GM12878 (cell line): Measurements from ENCODE around the gene PPP1R36. TPM values are rescaled to one million over a fixed set of nuclear protein-coding genes. Genes with fewer than 3 reads are reported as not detected.

Experiments used
- ATAC-seq: fragments of 200-7000 bp; cut with Tn5 transposase; 3 replicates; pipeline ENCODE4 v1.9.1; 2020; ENCODE audit warnings: mild to moderate bottlenecking, moderate library complexity
- BruUV-seq: library from RNA; stranded (reverse); fragments of 400-500 nt; replicated peaks from 2 replicates; lab custom pipeline; 2021; lab: Mats Ljungman, UMichigan
- CTCF ChIA-PET: fragments of 300-600 bp; sonication (Branson Sonifier 250); formaldehyde crosslinking; extraction: SDS; loops from one replicate; lab custom pipeline; 2021; ENCODE audit warnings: inconsistent platforms; lab: Yijun Ruan, JAX
- POLR2A ChIA-PET: fragments of 350-600 bp; formaldehyde crosslinking; extraction: SDS; loops from one replicate; lab custom pipeline; 2021; ENCODE audit warnings: inconsistent platforms; lab: Charles Lee
- RAD21 ChIA-PET: fragments of 300-600 bp; sonication (Branson Sonifier 250); formaldehyde crosslinking; loops from one replicate; lab custom pipeline; 2023; ENCODE audit warnings: antibody characterized with exemption; ENCODE audit not compliant: unreplicated experiment; lab: Charles Lee
- SMC1A ChIA-PET: fragments of 300-600 bp; sonication (Branson Sonifier 250); formaldehyde crosslinking; loops from one replicate; lab custom pipeline; 2023; ENCODE audit not compliant: unreplicated experiment, uncharacterized antibody; lab: Charles Lee
- DNase-seq: peaks from one replicate; pipeline ENCODE4 v3.0.0-alpha.2; 2011; ENCODE audit warnings: low read depth, low spot score
- FAIRE-seq: peaks from 3 replicates; lab custom pipeline; 2011; peaks lifted over from hg19 to GRCh38; lab: Jason Lieb, UNC
- H2AFZ ChIP-seq: 2 replicates; pipeline ENCODE4 v1.6.0; 2011; ENCODE audit warnings: low read depth, low read length, control low read depth; ENCODE audit not compliant: control insufficient read depth
- H3K27ac ChIP-seq: 2 replicates; pipeline ENCODE4 v1.5.1; 2011; ENCODE audit warnings: control low read depth; ENCODE audit not compliant: control insufficient read depth, insufficient read depth
- H3K27me3 ChIP-seq, 2 experiments: replicated peaks in 1 of 2; 2 replicates each; pipeline versions ENCODE4 v1.6.0 to v1.6.1; 2011; ENCODE audit warnings: low read length in 1 of 2; ENCODE audit not compliant: control insufficient read depth in 2 of 2, insufficient read depth in 2 of 2
- H3K36me3 ChIP-seq, 2 experiments: 2 replicates each; pipeline ENCODE4 v1.5.1; 2011; ENCODE audit warnings: low read length in 1 of 2; ENCODE audit not compliant: control insufficient read depth in 2 of 2, insufficient read depth in 2 of 2
- H3K4me1 ChIP-seq: 2 replicates; pipeline ENCODE4 v1.6.1; 2011; ENCODE audit warnings: mild to moderate bottlenecking, low read length, moderate library complexity, mixed read lengths; ENCODE audit not compliant: control insufficient read depth, insufficient read depth
- H3K4me2 ChIP-seq: 2 replicates; pipeline ENCODE4 v1.6.0; 2011; ENCODE audit warnings: control low read depth; ENCODE audit not compliant: control insufficient read depth, insufficient read depth
- H3K4me3 ChIP-seq: fragments of 200-600 bp; sonication (generic); 2 replicates; pipeline ENCODE4 v1.5.1; 2016
- H3K79me2 ChIP-seq: 2 replicates; pipeline ENCODE4 v1.6.0; 2011; ENCODE audit warnings: low read length; ENCODE audit not compliant: control insufficient read depth, insufficient read depth
- H3K9ac ChIP-seq: 2 replicates; pipeline ENCODE4 v1.8.0; 2011; ENCODE audit warnings: low read length, control low read depth, mixed read lengths; ENCODE audit not compliant: control insufficient read depth, insufficient read depth
- H3K9me3 ChIP-seq: replicated peaks from 3 replicates; pipeline ENCODE4 v1.5.1; 2011; ENCODE audit warnings: mild to moderate bottlenecking, low read length; ENCODE audit not compliant: control insufficient read depth, insufficient read depth
- H4K20me1 ChIP-seq: 2 replicates; pipeline ENCODE4 v1.6.0; 2011; ENCODE audit not compliant: control insufficient read depth, insufficient read depth
- CBX3 ChIP-seq: fragments of 200-600 bp; sonication (generic); IDR thresholded peaks from 2 replicates; pipeline ENCODE4 v1.6.1; 2016; ENCODE audit warnings: low read depth, borderline replicate concordance
- CEBPZ ChIP-seq: fragments of 150-350 bp; IDR thresholded peaks from 2 replicates; pipeline ENCODE4 v1.6.1; 2016; ENCODE audit warnings: low read depth, low read length
- E4F1 ChIP-seq: fragments of 450-650 bp; IDR thresholded peaks from 2 replicates; pipeline ENCODE4 v1.6.1; 2018; ENCODE audit warnings: borderline replicate concordance, mild to moderate bottlenecking; ENCODE audit not compliant: partially characterized antibody
- EZH2 ChIP-seq: IDR thresholded peaks from 2 replicates; pipeline ENCODE4 v1.6.1; 2012; ENCODE audit warnings: low read depth, mild to moderate bottlenecking, control low read depth, inconsistent platforms, low read length, borderline replicate concordance; ENCODE audit not compliant: control insufficient read depth
- MTA3 ChIP-seq: IDR thresholded peaks from 2 replicates; pipeline ENCODE4 v1.6.1; 2012; ENCODE audit warnings: low read length, inconsistent platforms, borderline replicate concordance
- NFYA ChIP-seq: IDR thresholded peaks from 2 replicates; pipeline ENCODE4 v1.6.1; 2011; ENCODE audit warnings: low read depth, mild to moderate bottlenecking, low read length, improper control_type of control experiment, borderline replicate concordance
- RAD21 ChIP-seq: IDR thresholded peaks from 2 replicates; pipeline ENCODE4 v1.6.1; 2011; ENCODE audit warnings: mild to moderate bottlenecking, low read depth, low read length, moderate library complexity; ENCODE audit not compliant: insufficient read depth
- RELA ChIP-seq: fragments of 450-650 bp; IDR thresholded peaks from 2 replicates; pipeline ENCODE4 v1.8.0; 2014; ENCODE audit warnings: borderline replicate concordance; ENCODE audit not compliant: partially characterized antibody
- SIN3A ChIP-seq: IDR thresholded peaks from 2 replicates; pipeline ENCODE4 v1.6.1; 2012; ENCODE audit warnings: low read depth, low read length, improper control_type of control experiment
- STAT3 ChIP-seq: IDR thresholded peaks from 2 replicates; pipeline ENCODE4 v1.6.1; 2011; ENCODE audit warnings: low read depth, low read length, improper control_type of control experiment
- SUPT20H ChIP-seq: IDR thresholded peaks from 2 replicates; pipeline ENCODE4 v1.6.1; 2011; ENCODE audit warnings: low read depth, mild to moderate bottlenecking, low read length, moderate library complexity, borderline replicate concordance; ENCODE audit not compliant: control insufficient read depth
- TCF3 ChIP-seq: IDR thresholded peaks from 2 replicates; pipeline ENCODE4 v1.6.1; 2012; ENCODE audit warnings: low read depth, mild to moderate bottlenecking, low read length, borderline replicate concordance; ENCODE audit not compliant: insufficient read depth
- WGBS: methylation state at CpG from one replicate; pipeline ENCODE4 v1.1.6; 2016; ENCODE audit warnings: low lambda C conversion rate; ENCODE audit not compliant: insufficient replicate concordance, insufficient coverage; ENCODE audit errors: missing lambda C conversion rate; 5-methylcytosine and 5-hydroxymethylcytosine counted together
- in situ Hi-C: fragments of 300-500 bp; cut with MboI; formaldehyde crosslinking; loops from 9 replicates; pipeline ENCODE4 v1.14.3; 2018; ENCODE audit warnings: mixed read lengths
- intact Hi-C: fragments of 100-400 bp; cut with micrococcal nuclease; formaldehyde crosslinking; loops from one replicate; pipeline ENCODE4 v1.14.2; 2022; ENCODE audit not compliant: unreplicated experiment
- polyA plus RNA-seq, 11 experiments: library from polyadenylated mRNA; depleted of rRNA in 4 of 11; unstranded in 6 of 11; stranded (reverse) in 5 of 11; fragments of >200 nt; fragmentation: Nextera tagmentation in 4 of 11; fragmentation: Illumina TruSeq in 1 of 11; extraction: Ambion mirVana in 4 of 11; extraction: Trizol in 1 of 11; gene quantifications; 1 replicate in 1 of 11; 2 replicates in 10 of 11; pipeline versions ENCODE4 v1.2.1 to v1.2.3, GENCODE V29; 2011 to 2016; ENCODE audit warnings: inconsistent platforms in 2 of 11, missing spikeins in 2 of 11, low read depth in 1 of 11
- total RNA-seq, 4 experiments: library from RNA; depleted of rRNA in 3 of 4; stranded (reverse); fragments of >200 nt in 3 of 4; fragmentation: Illumina TruSeq in 1 of 4; extraction: Trizol in 1 of 4; gene quantifications; 2 replicates each; pipeline versions ENCODE4 v1.2.1 to v1.2.3, GENCODE V29; 2013 to 2021
- TF ChIP-seq, protein P1 (sequence below): fragments of 450-650 bp; IDR thresholded peaks from 2 replicates; pipeline ENCODE4 v1.6.1; 2017; ENCODE audit warnings: borderline replicate concordance

Gene PPP1R36
- total and polyA plus RNA-seq, 10 of the 15 experiments (the other 5 are each of a cell fraction or from before 2014, with no cell fraction given): 0.12 to 0.13 TPM; not detected in 8

DNA sequence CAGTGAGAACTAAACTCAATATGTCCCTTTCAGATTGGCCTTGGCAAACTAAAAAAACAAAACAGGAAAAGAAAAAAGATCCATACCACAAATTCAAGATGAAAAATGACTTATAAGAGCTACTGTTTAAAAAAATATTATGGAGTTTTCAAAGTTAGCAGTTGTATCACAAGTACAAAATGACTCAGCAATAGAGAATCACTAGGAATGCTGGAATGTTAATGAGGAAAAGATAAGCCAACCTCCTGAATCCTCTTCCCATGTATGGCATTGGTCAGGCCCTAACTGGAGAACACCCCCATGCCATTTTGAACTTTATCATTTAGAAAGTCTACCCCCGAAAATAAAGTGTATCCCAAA lies 62.2 kb downstream of the PPP1R36 start:
- H4K20me1 ChIP-seq: no peaks in the 10 kb centered on the region
- no peaks in the 10 kb centered on the region for H3K9me3 ChIP-seq
- ChIA-PET RAD21 (interaction anchor here (1.0 to 1.6 kb wide), 2 partner anchors 17 to 20 kb away, joined by 3 read pairs; no protein-coding TSS in a partner anchor), SMC1A (interaction anchor here (2.8 kb wide), 1 partner anchor 13 kb away, joined by 6 read pairs; no protein-coding TSS in a partner anchor), CTCF (interaction anchor here (1.1 to 2.1 kb wide), 2 partner anchors 25 to 267 kb away, joined by 4 to 5 read pairs; no protein-coding TSS in a partner anchor), POLR2A (no interaction called here)
- H3K79me2 ChIP-seq: no peaks in the 10 kb centered on the region
- ATAC-seq: no peak
- WGBS: 33% methylated on average over 1 of the region's 1 CpG
- BruUV-seq: no TSS peak
- no peak overlapping the region for H3K9ac ChIP-seq
- H3K36me3 ChIP-seq: no peaks in the 10 kb centered on the region
- no peaks in the 10 kb centered on the region for H3K4me1 ChIP-seq
- no peak overlapping the region for H3K4me3 ChIP-seq
- intact Hi-C loops: no loop called here
- no peak for FAIRE-seq
- in situ Hi-C loops: no loop called here
- no peak overlapping the region for H3K4me2 ChIP-seq
- no peaks in the 10 kb centered on the region; a peak in 1 of 4 replicates for H3K27me3 ChIP-seq
- DNase-seq: no peak
- no peak overlapping the region for H3K27ac ChIP-seq
- no peak overlapping the region for H2AFZ ChIP-seq
- TF ChIP-seq CBX3 (no peak), TCF3 (no peak), EZH2 (no peak), MTA3 (no peak), NFYA (no peak), RAD21 (no peak), CEBPZ (no peak), E4F1 (no peak), SIN3A (no peak), SUPT20H (no peak), STAT3 (no peak), RELA (no peak)
- TF ChIP-seq, protein P1, sequence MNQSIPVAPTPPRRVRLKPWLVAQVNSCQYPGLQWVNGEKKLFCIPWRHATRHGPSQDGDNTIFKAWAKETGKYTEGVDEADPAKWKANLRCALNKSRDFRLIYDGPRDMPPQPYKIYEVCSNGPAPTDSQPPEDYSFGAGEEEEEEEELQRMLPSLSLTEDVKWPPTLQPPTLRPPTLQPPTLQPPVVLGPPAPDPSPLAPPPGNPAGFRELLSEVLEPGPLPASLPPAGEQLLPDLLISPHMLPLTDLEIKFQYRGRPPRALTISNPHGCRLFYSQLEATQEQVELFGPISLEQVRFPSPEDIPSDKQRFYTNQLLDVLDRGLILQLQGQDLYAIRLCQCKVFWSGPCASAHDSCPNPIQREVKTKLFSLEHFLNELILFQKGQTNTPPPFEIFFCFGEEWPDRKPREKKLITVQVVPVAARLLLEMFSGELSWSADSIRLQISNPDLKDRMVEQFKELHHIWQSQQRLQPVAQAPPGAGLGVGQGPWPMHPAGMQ: no peak
